CD14-positive monocyte (primary cell): ENCODE results near the gene MRPL34. TPM values are rescaled to one million over a fixed set of nuclear protein-coding genes. Genes with fewer than 3 reads are reported as not detected.

ENCODE experiments used
- DNase-seq, 3 donors: peaks; one replicate each; pipeline ENCODE4 v3.0.0-alpha.2; 2011 to 2022
- H2AFZ ChIP-seq: 2 replicates; pipeline ENCODE4 v1.6.0; 2012; ENCODE audit warnings: mild to moderate bottlenecking, low read depth, low read length, inconsistent platforms; ENCODE audit not compliant: insufficient read depth, poor library complexity, severe bottlenecking
- H3K27ac ChIP-seq, 2 donors: 1 replicate in 1 of 2; 2 replicates in 1 of 2; pipeline ENCODE4 v1.5.1; 2012 to 2013; ENCODE audit warnings: low read length in 2 of 2, control low read depth in 1 of 2, inconsistent platforms in 1 of 2, low read depth in 1 of 2, mild to moderate bottlenecking in 1 of 2
- H3K27me3 ChIP-seq, 2 donors: one replicate each; pipeline versions ENCODE4 v1.6.0 to v1.6.1; 2011 to 2013; ENCODE audit warnings: low read length in 2 of 2; ENCODE audit not compliant: control insufficient read depth in 2 of 2, insufficient read depth in 2 of 2
- H3K36me3 ChIP-seq, 2 donors: replicated peaks in 1 of 2; 1 replicate in 1 of 2; 2 replicates in 1 of 2; pipeline versions ENCODE4 v1.5.1 to v1.6.1; 2012 to 2013; ENCODE audit warnings: low read length in 2 of 2, control low read depth in 1 of 2, inconsistent platforms in 1 of 2, mild to moderate bottlenecking in 1 of 2; ENCODE audit not compliant: insufficient read depth in 2 of 2, control insufficient read depth in 1 of 2
- H3K4me1 ChIP-seq, 2 donors: 1 replicate in 1 of 2; 2 replicates in 1 of 2; pipeline versions ENCODE4 v1.5.1 to v1.6.1; 2012 to 2013; ENCODE audit warnings: low read length in 2 of 2, control low read depth in 1 of 2, inconsistent platforms in 1 of 2, mild to moderate bottlenecking in 1 of 2, moderate library complexity in 1 of 2; ENCODE audit not compliant: insufficient read depth in 2 of 2, control insufficient read depth in 1 of 2
- H3K4me2 ChIP-seq: replicated peaks from 2 replicates; pipeline ENCODE3; 2012; ENCODE audit warnings: low read length, moderate library complexity, mild to moderate bottlenecking; ENCODE audit not compliant: poor library complexity, severe bottlenecking; ENCODE audit errors: extremely low read depth
- H3K4me3 ChIP-seq, 3 experiments: fragments of 200-600 bp in 1 of 3; sonication (generic) in 1 of 3; replicated peaks in 1 of 3; 1 replicate in 2 of 3; 2 replicates in 1 of 3; pipeline ENCODE4 v1.5.1; 2011 to 2013; ENCODE audit warnings: low read length in 3 of 3, mild to moderate bottlenecking in 3 of 3, control low read depth in 2 of 3, low read depth in 2 of 3, inconsistent platforms in 1 of 3, moderate library complexity in 1 of 3
- H3K79me2 ChIP-seq: 2 replicates; pipeline ENCODE4 v1.6.0; 2012; ENCODE audit warnings: mild to moderate bottlenecking, control low read depth, inconsistent platforms, low read length, moderate library complexity; ENCODE audit not compliant: insufficient read depth
- H3K9ac ChIP-seq: 2 replicates; pipeline ENCODE4 v1.6.0; 2017; ENCODE audit warnings: low read length, mild to moderate bottlenecking; ENCODE audit not compliant: insufficient read depth, poor library complexity, severe bottlenecking
- H3K9me3 ChIP-seq, 2 donors: replicated peaks in 1 of 2; 1 replicate in 1 of 2; 2 replicates in 1 of 2; pipeline versions ENCODE4 v1.5.1 to v1.6.1; 2012 to 2013; ENCODE audit warnings: low read length in 2 of 2, control low read depth in 1 of 2; ENCODE audit not compliant: control insufficient read depth in 1 of 2, insufficient read depth in 1 of 2
- H4K20me1 ChIP-seq: 2 replicates; pipeline ENCODE4 v1.6.0; 2012; ENCODE audit warnings: mild to moderate bottlenecking, low read length, control low read depth, moderate library complexity; ENCODE audit not compliant: insufficient read depth
- H3K27ac Mint-ChIP-seq, 7 donors: one replicate each; pipeline ENCODE4 v1.8.0; 2020; ENCODE audit warnings: mild to moderate bottlenecking in 7 of 7, mixed read lengths in 7 of 7, moderate library complexity in 6 of 7, inconsistent platforms in 2 of 7
- H3K27me3 Mint-ChIP-seq, 3 donors: one replicate each; pipeline ENCODE4 v1.8.0; 2021 to 2022; ENCODE audit warnings: low read depth in 3 of 3, mild to moderate bottlenecking in 3 of 3, mixed read lengths in 3 of 3, moderate library complexity in 3 of 3, inconsistent platforms in 1 of 3
- H3K36me3 Mint-ChIP-seq, 2 donors: one replicate each; pipeline ENCODE4 v1.8.0; 2020; ENCODE audit warnings: mixed read lengths in 2 of 2, inconsistent platforms in 1 of 2, mild to moderate bottlenecking in 1 of 2
- H3K4me1 Mint-ChIP-seq: one replicate; pipeline ENCODE4 v1.8.0; 2020; ENCODE audit warnings: mild to moderate bottlenecking, mixed read lengths
- H3K4me3 Mint-ChIP-seq, 2 donors: one replicate each; pipeline ENCODE4 v1.8.0; 2020; ENCODE audit warnings: mild to moderate bottlenecking in 2 of 2, mixed read lengths in 2 of 2, moderate library complexity in 1 of 2
- H3K9me3 Mint-ChIP-seq, 7 donors: one replicate each; pipeline ENCODE4 v1.8.0; 2020 to 2022; ENCODE audit warnings: mixed read lengths in 7 of 7, mild to moderate bottlenecking in 6 of 7, moderate library complexity in 6 of 7, inconsistent platforms in 2 of 7
- WGBS: methylation state at CpG from one replicate; pipeline ENCODE4 v1.1.5; 2013; ENCODE audit warnings: missing lambda C conversion rate; ENCODE audit not compliant: insufficient coverage; 5-methylcytosine and 5-hydroxymethylcytosine counted together
- intact Hi-C, 2 donors: fragments of 100-400 bp; cut with micrococcal nuclease; formaldehyde crosslinking; loops; one replicate each; pipeline versions ENCODE4 v1.15.0 to v1.15.1; 2023
- polyA plus RNA-seq, 3 donors: library from polyadenylated mRNA; depleted of rRNA in 1 of 3; unstranded in 2 of 3; stranded (reverse) in 1 of 3; fragments of 300-500 nt in 2 of 3; fragments of >200 nt in 1 of 3; fragmentation: Illumina TruSeq in 2 of 3; gene quantifications; 1 replicate in 2 of 3; 2 replicates in 1 of 3; pipeline ENCODE4 v1.2.3, GENCODE V29; 2012 to 2021
- TF ChIP-seq, protein P1 (sequence below): fragments of 200-600 bp; IDR thresholded peaks from one replicate; pipeline ENCODE4 v1.8.0; 2022; ENCODE audit warnings: antibody characterized with exemption, mild to moderate bottlenecking

MRPL34 gene
- polyA plus RNA-seq, 3 donors, result 13.2 to 208 (median 155) TPM

- 75% methylated on average over 22 of the region's 28 CpGs for WGBS
- Histone ChIP-seq H3K79me2 (no peaks in the 10 kb centered on the region), H3K4me1 (peaks cover 20 to 24% of the 10 kb centered on the region in 2 donors), H2AFZ (no peak overlapping the region), H3K9me3 (peaks cover 0 to 6% of the 10 kb centered on the region in 2 donors), H3K36me3 (peaks cover 30 to 42% of the 10 kb centered on the region in 2 donors), H3K9ac (no peak overlapping the region), H3K27ac (no peak overlapping the region), H3K4me2 (peak overlapping the region; percentile 75), H4K20me1 (peaks cover 40% of the 10 kb centered on the region), H3K27me3 (peaks cover 5 to 16% of the 10 kb centered on the region in 2 donors), H3K4me3 (peak overlapping the region in 1 of 3 experiments; percentile 56)
- no peak overlapping the region for H3K4me3 Mint-ChIP-seq
- intact Hi-C loops, result no loop called here
- H3K4me1 Mint-ChIP-seq, result peaks cover 15% of the 10 kb centered on the region
- peaks cover 13 to 41% (median 20%) of the 10 kb centered on the region in 3 donors for H3K27me3 Mint-ChIP-seq
- H3K9me3 Mint-ChIP-seq, result peaks cover 0 to 6% (median 2%) of the 10 kb centered on the region in 7 donors
- no peak overlapping the region for H3K27ac Mint-ChIP-seq
- TF ChIP-seq, protein P1, sequence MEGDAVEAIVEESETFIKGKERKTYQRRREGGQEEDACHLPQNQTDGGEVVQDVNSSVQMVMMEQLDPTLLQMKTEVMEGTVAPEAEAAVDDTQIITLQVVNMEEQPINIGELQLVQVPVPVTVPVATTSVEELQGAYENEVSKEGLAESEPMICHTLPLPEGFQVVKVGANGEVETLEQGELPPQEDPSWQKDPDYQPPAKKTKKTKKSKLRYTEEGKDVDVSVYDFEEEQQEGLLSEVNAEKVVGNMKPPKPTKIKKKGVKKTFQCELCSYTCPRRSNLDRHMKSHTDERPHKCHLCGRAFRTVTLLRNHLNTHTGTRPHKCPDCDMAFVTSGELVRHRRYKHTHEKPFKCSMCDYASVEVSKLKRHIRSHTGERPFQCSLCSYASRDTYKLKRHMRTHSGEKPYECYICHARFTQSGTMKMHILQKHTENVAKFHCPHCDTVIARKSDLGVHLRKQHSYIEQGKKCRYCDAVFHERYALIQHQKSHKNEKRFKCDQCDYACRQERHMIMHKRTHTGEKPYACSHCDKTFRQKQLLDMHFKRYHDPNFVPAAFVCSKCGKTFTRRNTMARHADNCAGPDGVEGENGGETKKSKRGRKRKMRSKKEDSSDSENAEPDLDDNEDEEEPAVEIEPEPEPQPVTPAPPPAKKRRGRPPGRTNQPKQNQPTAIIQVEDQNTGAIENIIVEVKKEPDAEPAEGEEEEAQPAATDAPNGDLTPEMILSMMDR, result no peak
- peak in 1 of 3 donors; percentile 8 for DNase-seq
- H3K36me3 Mint-ChIP-seq, result peaks cover 26 to 54% of the 10 kb centered on the region in 2 donors
Measured at GRCh38 chr19:17324357-17325114, 18.9 kb downstream of the MRPL34 start.

DNA sequence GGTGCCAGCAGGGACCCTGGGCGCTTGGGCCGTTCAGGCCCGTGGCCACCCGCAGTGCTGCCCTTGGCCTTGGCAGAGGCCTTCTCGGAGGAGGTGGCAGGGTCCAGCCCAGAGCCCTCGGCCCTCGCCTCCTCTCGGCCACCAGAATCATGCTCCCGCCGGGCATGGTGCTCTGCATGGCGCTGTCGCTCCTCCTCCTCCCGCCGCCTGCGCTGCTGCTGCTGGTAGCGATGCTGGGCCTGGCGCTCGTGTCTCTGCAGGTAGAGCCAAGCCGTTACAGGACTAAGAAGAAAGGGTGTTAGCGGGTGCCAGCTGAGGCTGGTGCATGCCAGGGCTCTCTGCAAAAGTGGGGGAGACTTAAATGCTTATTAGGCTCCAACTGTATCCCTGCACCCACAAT is 19.5 kb downstream of the MRPL34 start:
- 98% methylated on average over 16 of the region's 20 CpGs for WGBS
- TF ChIP-seq, protein P1, result no peak
- H3K27ac Mint-ChIP-seq, result no peak overlapping the region

More for the DNA sequence above, 19.5 kb downstream of the MRPL34 start:
- Histone ChIP-seq H3K79me2 (no peaks in the 10 kb centered on the region), H3K36me3 (peaks cover 25 to 36% of the 10 kb centered on the region in 2 donors), H3K27ac (no peak overlapping the region), H3K9me3 (peaks cover 0 to 12% of the 10 kb centered on the region in 2 donors), H3K9ac (no peak overlapping the region), H3K27me3 (peaks cover 11 to 22% of the 10 kb centered on the region in 2 donors), H3K4me2 (no peak overlapping the region), H4K20me1 (peaks cover 46% of the 10 kb centered on the region), H3K4me3 (no peak overlapping the region), H2AFZ (no peak overlapping the region), H3K4me1 (peaks cover 21 to 28% of the 10 kb centered on the region in 2 donors)
- Mint-ChIP-seq H3K27me3 (peaks cover 19 to 47% (median 25%) of the 10 kb centered on the region in 3 donors), H3K4me1 (peaks cover 19% of the 10 kb centered on the region), H3K36me3 (peaks cover 25 to 53% of the 10 kb centered on the region in 2 donors), H3K9me3 (peaks cover 0 to 9% (median 3%) of the 10 kb centered on the region in 7 donors), H3K4me3 (no peak overlapping the region)
- intact Hi-C loops, result no loop called here
- no peak for DNase-seq
